PC-9 (cell line): ENCODE measurements around the gene KCNJ12. TPM values are rescaled to one million over a fixed set of nuclear protein-coding genes. Genes with fewer than 3 reads are reported as not detected.
"Not testable (repeated sequence)": the region's sequence is repeated elsewhere in the genome, so short reads cannot be mapped to it uniquely, and the experiment has no call there.

Source experiments
- BruUV-seq: library from RNA; stranded (reverse); fragments of 400-500 nt; replicated peaks from 2 replicates; lab custom pipeline; 2021; lab: Mats Ljungman, UMichigan
- CTCF ChIA-PET: fragments of 300-600 bp; sonication (Branson Sonifier 250); formaldehyde crosslinking; loops from one replicate; lab custom pipeline; 2022; ENCODE audit warnings: antibody characterized with exemption; lab: Charles Lee
- POLR2A ChIA-PET: fragments of 300-600 bp; sonication (Branson Sonifier 250); formaldehyde crosslinking; loops from one replicate; lab custom pipeline; 2022; ENCODE audit warnings: antibody characterized with exemption; ENCODE audit not compliant: unreplicated experiment; lab: Charles Lee
- DNase-seq, 2 experiments: peaks; one replicate each; pipeline versions ENCODE4 v3.0.0 to v3.0.0-alpha.2; 2015 to 2022; ENCODE audit warnings: mixed read lengths in 1 of 2
- H2AFZ ChIP-seq: fragments of 200-600 bp; sonication (generic); 2 replicates; pipeline ENCODE4 v1.8.1; 2017; ENCODE audit warnings: antibody characterized with exemption
- H3F3A ChIP-seq: fragments of 200-600 bp; sonication (generic); 2 replicates; pipeline ENCODE4 v1.8.1; 2017; ENCODE audit warnings: antibody characterized with exemption, mild to moderate bottlenecking, low read depth; ENCODE audit not compliant: insufficient read depth
- H3K27ac ChIP-seq: fragments of 200-600 bp; sonication (generic); 2 replicates; pipeline ENCODE4 v1.6.1; 2016; ENCODE audit warnings: mixed run types
- H3K27me3 ChIP-seq: fragments of 200-600 bp; sonication (generic); 2 replicates; pipeline ENCODE4 v1.6.1; 2016; ENCODE audit warnings: low read depth, mixed run types; ENCODE audit not compliant: insufficient read depth
- H3K36me3 ChIP-seq: fragments of 200-600 bp; sonication (generic); 2 replicates; pipeline ENCODE4 v1.6.1; 2016; ENCODE audit warnings: low read depth, mixed run types
- H3K4me1 ChIP-seq: fragments of 200-600 bp; sonication (generic); replicated peaks from 2 replicates; pipeline ENCODE4 v1.6.1; 2016; ENCODE audit warnings: mixed run types; ENCODE audit not compliant: insufficient read depth
- H3K4me2 ChIP-seq: fragments of 200-600 bp; sonication (generic); 2 replicates; pipeline ENCODE4 v1.6.1; 2017; ENCODE audit warnings: mixed run types
- H3K4me3 ChIP-seq: fragments of 200-600 bp; sonication (generic); 2 replicates; pipeline ENCODE4 v1.6.1; 2016; ENCODE audit warnings: mixed run types
- H3K79me2 ChIP-seq: fragments of 200-600 bp; sonication (generic); 2 replicates; pipeline ENCODE4 v1.6.1; 2017; ENCODE audit warnings: low read depth, mixed run types
- H3K9me2 ChIP-seq: fragments of 200-600 bp; sonication (generic); 2 replicates; pipeline ENCODE4 v1.8.1; 2017; ENCODE audit warnings: mild to moderate bottlenecking; ENCODE audit not compliant: insufficient read depth
- H3K9me3 ChIP-seq: fragments of 200-600 bp; sonication (generic); 2 replicates; pipeline ENCODE4 v1.8.1; 2016; ENCODE audit warnings: low read depth; ENCODE audit not compliant: insufficient read depth
- H4K20me1 ChIP-seq: fragments of 200-600 bp; sonication (generic); 2 replicates; pipeline ENCODE4 v1.8.1; 2017; ENCODE audit not compliant: insufficient read depth
- EZH2 ChIP-seq: fragments of 200-600 bp; sonication (generic); IDR thresholded peaks from 2 replicates; pipeline ENCODE4 v1.8.0; 2017; ENCODE audit warnings: antibody characterized with exemption, low read depth
- intact Hi-C: fragments of 100-400 bp; cut with micrococcal nuclease; formaldehyde crosslinking; loops from one replicate; pipeline ENCODE4 v1.10.0; 2022; ENCODE audit not compliant: unreplicated experiment
- total RNA-seq: library from RNA; stranded (reverse); gene quantifications from 2 replicates; pipeline ENCODE4 v1.2.3, GENCODE V29; 2021
- TF ChIP-seq, protein P1 (sequence below): fragments of 200-600 bp; sonication (generic); conservative IDR thresholded peaks from 2 replicates; pipeline ENCODE4 v1.6.1; 2017; ENCODE audit warnings: mixed run types, antibody characterized with exemption, mild to moderate bottlenecking, moderate library complexity

The KCNJ12 gene
- total RNA-seq, 1 experiment from 2014 or later, result 1.1 TPM

DNA sequence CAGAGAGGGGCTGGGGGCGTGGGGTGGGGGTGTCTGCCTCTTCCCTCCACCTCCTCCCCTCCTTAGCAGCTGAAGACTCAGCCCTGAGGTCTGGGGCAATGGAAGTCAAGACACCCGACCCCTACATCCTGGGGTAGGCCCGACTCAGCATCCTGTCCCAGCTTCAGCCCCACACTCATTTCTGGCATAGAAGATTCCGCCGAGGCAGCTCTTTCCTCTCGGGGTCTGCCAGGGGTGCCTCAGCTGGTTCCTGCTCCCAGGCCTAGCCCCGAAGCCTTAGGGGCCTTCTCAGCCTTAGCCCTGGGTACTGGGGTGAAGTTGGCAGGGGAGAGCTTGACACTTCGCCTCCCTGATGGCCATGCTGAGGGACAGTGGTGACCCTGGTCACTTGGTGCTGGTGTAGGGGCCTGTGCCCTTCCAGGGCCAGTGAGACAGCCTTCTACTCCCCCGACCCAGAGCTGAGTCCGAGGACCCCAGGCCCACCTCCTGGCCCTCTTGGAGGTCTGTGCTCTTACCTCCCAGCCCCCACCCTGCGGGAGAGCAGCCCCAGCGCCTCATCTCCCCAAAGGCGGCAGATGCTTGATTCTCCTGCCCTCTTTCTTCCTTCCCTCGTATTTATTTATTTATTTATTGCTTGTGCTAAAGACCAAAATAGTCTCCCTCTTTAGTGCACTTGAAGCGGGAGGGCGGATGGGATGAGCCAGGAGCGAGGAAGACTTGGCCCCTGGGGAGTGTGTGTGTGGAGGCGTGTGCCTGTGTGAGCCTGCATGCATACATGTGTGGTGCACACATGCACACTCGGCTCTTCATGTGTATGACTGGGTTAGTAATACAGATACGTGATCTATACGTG lies 42.5 kb downstream of the KCNJ12 start:
- no peak for DNase-seq
- CTCF ChIA-PET, result no interaction called here
- H3K4me2 ChIP-seq, result no peak overlapping the region
- intact Hi-C loops, result no loop called here
- H3K27ac ChIP-seq, result no peak overlapping the region
- no peaks in the 10 kb centered on the region for H3K27me3 ChIP-seq
- no peaks in the 10 kb centered on the region for H3K9me3 ChIP-seq
- no peak overlapping the region for H2AFZ ChIP-seq
- H3K36me3 ChIP-seq, result no peaks in the 10 kb centered on the region
- no peaks in the 10 kb centered on the region for H3K9me2 ChIP-seq
- H3F3A ChIP-seq, result no peaks in the 10 kb centered on the region
- POLR2A ChIA-PET, result no interaction called here
- no peaks in the 10 kb centered on the region for H3K79me2 ChIP-seq
- BruUV-seq, result no TSS peak
- H3K4me3 ChIP-seq, result no peak overlapping the region
- no peaks in the 10 kb centered on the region for H3K4me1 ChIP-seq
- TF ChIP-seq, protein P1, sequence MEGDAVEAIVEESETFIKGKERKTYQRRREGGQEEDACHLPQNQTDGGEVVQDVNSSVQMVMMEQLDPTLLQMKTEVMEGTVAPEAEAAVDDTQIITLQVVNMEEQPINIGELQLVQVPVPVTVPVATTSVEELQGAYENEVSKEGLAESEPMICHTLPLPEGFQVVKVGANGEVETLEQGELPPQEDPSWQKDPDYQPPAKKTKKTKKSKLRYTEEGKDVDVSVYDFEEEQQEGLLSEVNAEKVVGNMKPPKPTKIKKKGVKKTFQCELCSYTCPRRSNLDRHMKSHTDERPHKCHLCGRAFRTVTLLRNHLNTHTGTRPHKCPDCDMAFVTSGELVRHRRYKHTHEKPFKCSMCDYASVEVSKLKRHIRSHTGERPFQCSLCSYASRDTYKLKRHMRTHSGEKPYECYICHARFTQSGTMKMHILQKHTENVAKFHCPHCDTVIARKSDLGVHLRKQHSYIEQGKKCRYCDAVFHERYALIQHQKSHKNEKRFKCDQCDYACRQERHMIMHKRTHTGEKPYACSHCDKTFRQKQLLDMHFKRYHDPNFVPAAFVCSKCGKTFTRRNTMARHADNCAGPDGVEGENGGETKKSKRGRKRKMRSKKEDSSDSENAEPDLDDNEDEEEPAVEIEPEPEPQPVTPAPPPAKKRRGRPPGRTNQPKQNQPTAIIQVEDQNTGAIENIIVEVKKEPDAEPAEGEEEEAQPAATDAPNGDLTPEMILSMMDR, result no peak
- no peak for TF ChIP-seq EZH2
- no peaks in the 10 kb centered on the region for H4K20me1 ChIP-seq

- H3K79me2 ChIP-seq, result no peaks in the 10 kb centered on the region
- no peak overlapping the region for H3K4me3 ChIP-seq
- no peaks in the 10 kb centered on the region for H3K27me3 ChIP-seq
- no peaks in the 10 kb centered on the region for H3K9me2 ChIP-seq
- no peak overlapping the region for H3K27ac ChIP-seq
- CTCF ChIA-PET, result no interaction called here
- DNase-seq, result no peak
- H3K4me2 ChIP-seq, result no peak overlapping the region
- no peaks in the 10 kb centered on the region for H3K9me3 ChIP-seq
- intact Hi-C loops, result no loop called here
- H4K20me1 ChIP-seq, result no peaks in the 10 kb centered on the region
- no peak overlapping the region for H2AFZ ChIP-seq
- BruUV-seq, result no TSS peak
- H3K4me1 ChIP-seq, result no peaks in the 10 kb centered on the region
- H3F3A ChIP-seq, result no peaks in the 10 kb centered on the region
- H3K36me3 ChIP-seq, result no peaks in the 10 kb centered on the region
- POLR2A ChIA-PET, result no interaction called here
- TF ChIP-seq EZH2, result no peak
- TF ChIP-seq, protein P1, result no peak
Measured at GRCh38 chr17:21419299-21420239, 43.4 kb downstream of the KCNJ12 start.

DNA sequence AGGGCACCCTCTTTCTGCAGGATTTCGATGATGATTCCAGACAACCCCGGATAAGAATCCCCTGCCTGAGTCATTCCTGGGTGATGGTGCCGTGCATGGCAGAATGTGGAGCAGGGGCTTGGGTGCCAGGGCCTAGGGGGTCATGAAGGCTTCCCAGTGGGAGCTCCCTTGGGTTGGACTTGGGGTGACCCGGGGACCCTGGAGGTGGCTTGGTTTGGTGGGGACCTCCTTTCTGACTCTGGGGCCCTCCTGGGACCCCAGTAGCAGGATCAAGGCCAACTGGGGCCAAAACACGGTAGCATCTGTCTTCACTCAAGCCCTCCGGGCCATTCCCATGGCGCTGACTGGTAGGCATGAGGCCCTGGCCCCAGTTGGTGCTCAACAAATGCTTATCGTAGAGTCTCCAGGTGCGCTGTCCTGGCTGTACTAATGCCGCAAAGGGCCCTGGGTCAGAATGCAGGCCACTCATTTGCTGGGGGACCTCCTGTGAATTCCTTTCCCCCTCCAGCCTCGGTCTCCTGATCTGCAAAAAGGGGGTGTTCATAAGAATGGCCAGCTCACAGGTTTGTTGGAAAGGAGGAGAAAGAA lies 44.4 kb downstream of the KCNJ12 start:
- DNase-seq, H2AFZ ChIP-seq, BruUV-seq, H4K20me1 ChIP-seq, H3K4me2 ChIP-seq, H3K27ac ChIP-seq, H3K79me2 ChIP-seq, intact Hi-C loops, POLR2A ChIA-PET, H3K27me3 ChIP-seq, H3K4me1 ChIP-seq, H3K4me3 ChIP-seq, H3K9me2 ChIP-seq, H3F3A ChIP-seq, CTCF ChIA-PET, H3K36me3 ChIP-seq, H3K9me3 ChIP-seq: not testable (repeated sequence)

- H3K79me2 ChIP-seq, H3K9me2 ChIP-seq, H3F3A ChIP-seq, CTCF ChIA-PET, H3K36me3 ChIP-seq, H3K27ac ChIP-seq, H2AFZ ChIP-seq, POLR2A ChIA-PET, H4K20me1 ChIP-seq, H3K27me3 ChIP-seq, H3K9me3 ChIP-seq, H3K4me2 ChIP-seq, BruUV-seq, H3K4me3 ChIP-seq, H3K4me1 ChIP-seq, intact Hi-C loops, DNase-seq: not testable (repeated sequence)
Measured at GRCh38 chr17:21421421-21422310, 45.5 kb downstream of the KCNJ12 start.
